ENCODE results near the gene OOSP4A.

OOSP4A gene

DNA sequence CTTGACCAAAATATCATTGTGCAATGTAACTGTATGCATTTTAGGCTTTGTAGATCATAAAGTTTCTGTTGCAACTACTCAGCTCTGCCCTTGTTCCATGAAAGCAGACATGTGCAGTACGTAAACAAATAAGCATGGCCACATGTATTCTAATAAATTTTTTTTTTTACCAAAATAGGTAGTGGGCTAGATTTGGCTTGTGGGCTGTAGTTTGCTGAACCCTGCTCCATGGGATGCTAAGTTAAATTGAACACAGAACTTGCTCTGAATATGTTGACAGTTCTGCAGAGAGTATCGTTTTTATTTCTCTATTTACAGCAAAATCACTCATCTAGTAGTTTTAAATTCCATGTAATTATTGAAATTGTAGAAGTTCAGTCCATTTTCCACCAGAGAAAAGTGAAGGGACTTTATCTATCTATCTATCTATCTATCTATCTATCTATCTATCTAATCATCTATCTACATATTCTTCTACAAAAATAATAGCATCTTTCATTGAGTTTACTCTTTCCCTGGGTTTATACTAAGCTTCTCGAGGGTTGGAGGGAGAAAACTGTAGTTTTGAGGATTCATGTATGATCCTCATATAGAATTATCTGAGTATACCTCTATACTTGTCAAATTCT lies 9.5 kb upstream of the OOSP4A start:
- DNase-seq (ENCODE audit: low read depth): no peak
- TF ChIP-seq, protein P1, sequence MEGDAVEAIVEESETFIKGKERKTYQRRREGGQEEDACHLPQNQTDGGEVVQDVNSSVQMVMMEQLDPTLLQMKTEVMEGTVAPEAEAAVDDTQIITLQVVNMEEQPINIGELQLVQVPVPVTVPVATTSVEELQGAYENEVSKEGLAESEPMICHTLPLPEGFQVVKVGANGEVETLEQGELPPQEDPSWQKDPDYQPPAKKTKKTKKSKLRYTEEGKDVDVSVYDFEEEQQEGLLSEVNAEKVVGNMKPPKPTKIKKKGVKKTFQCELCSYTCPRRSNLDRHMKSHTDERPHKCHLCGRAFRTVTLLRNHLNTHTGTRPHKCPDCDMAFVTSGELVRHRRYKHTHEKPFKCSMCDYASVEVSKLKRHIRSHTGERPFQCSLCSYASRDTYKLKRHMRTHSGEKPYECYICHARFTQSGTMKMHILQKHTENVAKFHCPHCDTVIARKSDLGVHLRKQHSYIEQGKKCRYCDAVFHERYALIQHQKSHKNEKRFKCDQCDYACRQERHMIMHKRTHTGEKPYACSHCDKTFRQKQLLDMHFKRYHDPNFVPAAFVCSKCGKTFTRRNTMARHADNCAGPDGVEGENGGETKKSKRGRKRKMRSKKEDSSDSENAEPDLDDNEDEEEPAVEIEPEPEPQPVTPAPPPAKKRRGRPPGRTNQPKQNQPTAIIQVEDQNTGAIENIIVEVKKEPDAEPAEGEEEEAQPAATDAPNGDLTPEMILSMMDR (IDR thresholded peaks at IDR 0.05; ENCODE audit: low read depth, low read length, missing control alignments): no peak
- H3K4me3 ChIP-seq (ENCODE audit: low read depth, low read length): no peak overlapping the region
- in situ Hi-C loops (cut with HindIII; ENCODE audit: low sequenced_read_pairs): no loop called here

DNA sequence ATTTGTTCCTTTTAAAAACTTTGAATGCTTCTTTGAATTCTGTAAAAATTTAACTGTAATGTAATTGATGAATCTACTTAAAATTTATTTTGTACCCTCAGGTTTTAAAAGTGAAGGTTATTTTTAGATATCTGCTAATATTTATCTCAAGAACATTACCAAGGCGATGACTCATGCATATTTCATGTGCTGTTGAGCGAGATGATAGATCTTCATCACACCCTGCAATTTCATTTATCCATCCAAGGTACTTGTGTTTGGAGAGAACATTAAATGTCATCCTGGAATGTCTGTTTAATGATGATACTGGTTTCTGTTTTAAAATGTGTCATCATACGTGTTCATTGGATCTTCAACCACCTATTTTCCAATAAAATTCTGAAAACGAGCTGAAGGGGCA lies 6.7 kb upstream of the OOSP4A start:
- DNase-seq (ENCODE audit: low read depth): no peak
- TF ChIP-seq, protein P1 (IDR thresholded peaks at IDR 0.05; ENCODE audit: low read depth, low read length, missing control alignments): no peak
- H3K4me3 ChIP-seq (ENCODE audit: low read depth, low read length): no peak overlapping the region
- in situ Hi-C loops (cut with HindIII; ENCODE audit: low sequenced_read_pairs): no loop called here

DNA sequence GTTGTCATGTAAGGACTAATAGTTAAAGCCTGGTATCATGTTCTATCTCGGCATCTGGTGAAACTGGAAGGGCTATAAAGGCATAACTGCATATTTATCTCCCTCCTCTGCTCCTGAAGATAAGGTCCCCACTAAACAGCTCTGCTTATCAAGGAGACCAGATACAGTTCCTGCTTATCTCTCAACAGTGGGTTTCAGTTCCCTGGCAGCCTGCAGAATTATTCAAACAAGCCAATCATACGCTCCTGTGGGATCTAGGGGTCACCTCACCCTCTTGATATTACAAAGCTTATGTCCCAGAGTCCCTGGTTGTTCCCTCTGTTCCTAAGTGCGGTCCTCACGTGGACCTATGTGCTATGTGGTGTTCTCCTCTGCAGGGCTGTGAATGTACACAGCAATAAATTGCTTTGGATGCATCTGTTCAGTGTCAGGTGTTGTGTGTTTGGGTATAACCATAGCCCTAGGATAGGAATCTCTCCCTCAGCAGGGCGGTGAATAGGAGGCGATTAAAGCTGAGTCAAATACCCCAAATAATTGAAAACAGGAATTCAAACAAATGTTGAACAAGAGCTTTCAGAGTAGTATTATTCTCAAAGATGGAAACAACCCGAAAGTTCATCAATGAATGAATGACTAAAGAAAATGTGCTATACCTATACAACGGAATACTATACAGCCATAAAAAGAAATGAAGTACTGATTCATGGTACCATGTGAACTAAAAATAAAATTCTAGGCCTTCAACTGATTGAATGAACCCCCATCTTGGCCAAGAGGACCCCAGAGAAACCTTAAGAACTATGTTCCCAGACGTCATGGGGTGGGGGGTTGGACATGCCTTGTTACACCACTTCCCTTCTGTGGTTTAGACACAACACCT lies 3.1 kb upstream of the OOSP4A start:
- in situ Hi-C loops (cut with HindIII; ENCODE audit: low sequenced_read_pairs): no loop called here
- H3K4me3 ChIP-seq (ENCODE audit: low read depth, low read length): no peak overlapping the region
- DNase-seq (ENCODE audit: low read depth): no peak
- TF ChIP-seq, protein P1 (IDR thresholded peaks at IDR 0.05; ENCODE audit: low read depth, low read length, missing control alignments): no peak

DNA sequence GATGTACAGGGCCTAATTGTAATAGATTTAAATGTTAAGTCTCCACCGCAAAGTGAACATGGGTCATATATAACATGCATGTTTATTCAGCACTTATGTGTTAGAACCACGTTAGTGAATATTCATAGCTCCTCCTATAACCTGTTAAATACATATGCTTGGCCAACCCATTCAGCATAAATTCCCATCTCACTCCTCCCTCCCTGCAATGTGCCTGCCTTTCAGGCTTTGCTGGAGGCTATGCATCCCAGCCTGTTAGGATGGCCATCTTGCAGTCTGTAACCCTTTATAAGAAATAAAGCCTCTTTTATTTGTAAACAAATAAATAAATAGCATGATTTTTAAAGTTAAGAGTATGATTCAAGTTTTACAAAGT lies 1.7 kb upstream of the OOSP4A start:
- DNase-seq (ENCODE audit: low read depth): no peak
- in situ Hi-C loops (cut with HindIII; ENCODE audit: low sequenced_read_pairs): no loop called here
- TF ChIP-seq, protein P1 (IDR thresholded peaks at IDR 0.05; ENCODE audit: low read depth, low read length, missing control alignments): no peak
- H3K4me3 ChIP-seq (ENCODE audit: low read depth, low read length): no peak overlapping the region

DNA sequence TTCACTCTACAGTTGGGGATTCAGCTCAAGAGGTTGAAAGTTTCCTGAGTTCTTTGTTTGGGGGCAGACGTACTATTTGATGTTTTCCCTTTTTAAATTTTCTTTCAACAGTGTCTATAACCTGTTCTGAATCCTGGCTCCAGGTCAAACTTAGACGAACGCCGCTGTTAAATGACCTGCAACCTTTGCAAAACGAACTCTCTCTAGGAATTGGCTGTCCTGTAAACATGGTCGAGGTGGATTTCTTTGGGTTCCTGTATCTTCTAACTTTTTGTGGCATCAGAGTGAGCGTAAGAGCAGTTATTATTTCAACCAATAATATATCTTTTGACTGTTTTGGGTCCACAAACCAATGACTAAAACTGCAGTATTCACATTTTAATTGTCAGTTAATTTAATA lies 1.6 kb downstream of the OOSP4A start:
- DNase-seq (ENCODE audit: low read depth): no peak
- TF ChIP-seq, protein P1 (IDR thresholded peaks at IDR 0.05; ENCODE audit: low read depth, low read length, missing control alignments): no peak
- no peak overlapping the region for H3K4me3 ChIP-seq (ENCODE audit: low read depth, low read length)
- in situ Hi-C loops (cut with HindIII; ENCODE audit: low sequenced_read_pairs): no loop called here

DNA sequence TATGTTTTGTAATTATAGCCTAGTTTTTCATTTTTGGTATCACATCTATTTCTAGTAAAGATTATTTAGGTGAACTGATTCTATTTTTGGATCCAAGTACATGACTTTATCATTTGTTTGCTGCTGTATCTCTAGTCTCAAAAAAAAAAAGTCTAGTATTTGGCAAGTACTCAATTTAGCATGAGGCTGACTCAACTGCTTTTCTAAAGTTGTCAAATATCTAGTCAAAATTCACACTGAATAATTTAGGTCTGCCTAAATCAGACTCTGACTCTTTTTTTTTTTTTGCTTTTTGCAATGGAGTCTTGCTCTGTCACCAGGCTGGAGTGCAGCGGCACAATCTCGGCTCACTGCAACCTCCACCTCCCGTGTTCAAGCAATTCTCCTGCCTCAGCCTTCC lies 2.4 kb downstream of the OOSP4A start:
- TF ChIP-seq, protein P1 (IDR thresholded peaks at IDR 0.05; ENCODE audit: low read depth, low read length, missing control alignments): no peak
- H3K4me3 ChIP-seq (ENCODE audit: low read depth, low read length): no peak overlapping the region
- in situ Hi-C loops (cut with HindIII; ENCODE audit: low sequenced_read_pairs): no loop called here
- DNase-seq (ENCODE audit: low read depth): no peak
